CD4-positive, alpha-beta T cell treated with Interleukin-6 for 4 hours (primary cell): ENCODE data around the gene LDB2.
"Not testable (repeated sequence)": the region's sequence is repeated elsewhere in the genome, so short reads cannot be mapped to it uniquely, and the experiment has no call there.

Experiments
- DNase-seq: peaks from one replicate; pipeline ENCODE4 v3.0.0-alpha.2; 2020; ENCODE audit warnings: mixed read lengths

Gene LDB2

GRCh38 chr4:16897991-16898827 lies at the start of gene LDB2:
Gene LDB2, minus strand, starts transcription at chr4:16898645.
- no peak for DNase-seq

- DNase-seq, result no peak
Observed at GRCh38 chr4:16942491-16942890, 44.0 kb upstream of the LDB2 start.

- DNase-seq, result no peak
Observed at GRCh38 chr4:16939178-16939577, 40.7 kb upstream of the LDB2 start.

GRCh38 chr4:16938512-16939040 lies 40.1 kb upstream of the LDB2 start:
- DNase-seq, result no peak

GRCh38 chr4:16931339-16932305 lies 33.2 kb upstream of the LDB2 start:
- DNase-seq, result no peak

GRCh38 chr4:16926214-16926613 lies 27.8 kb upstream of the LDB2 start:
- DNase-seq, result no peak

- DNase-seq, result not testable (repeated sequence)
Observed at GRCh38 chr4:16918716-16919115, 20.3 kb upstream of the LDB2 start.

- DNase-seq, result peak; percentile 64
Observed at GRCh38 chr4:16916719-16917337, 18.4 kb upstream of the LDB2 start.

- DNase-seq, result no peak
Observed at GRCh38 chr4:16916031-16916430, 17.6 kb upstream of the LDB2 start.

- no peak for DNase-seq
Observed at GRCh38 chr4:16914208-16914607, 15.8 kb upstream of the LDB2 start.

GRCh38 chr4:16912896-16913295 lies 14.5 kb upstream of the LDB2 start:
- no peak for DNase-seq

GRCh38 chr4:16909281-16909680 lies 10.8 kb upstream of the LDB2 start:
- no peak for DNase-seq

GRCh38 chr4:16908377-16909021 lies 10.1 kb upstream of the LDB2 start:
- DNase-seq, result no peak

- DNase-seq, result no peak
Observed at GRCh38 chr4:16900325-16900724, 1.9 kb upstream of the LDB2 start.

GRCh38 chr4:16896881-16897750 lies 1.3 kb downstream of the LDB2 start:
- DNase-seq, result no peak

- DNase-seq, result no peak
Observed at GRCh38 chr4:16894406-16894805, 4.0 kb downstream of the LDB2 start.

- DNase-seq, result peak; percentile 16
Observed at GRCh38 chr4:16893141-16893651, 5.2 kb downstream of the LDB2 start.

- no peak for DNase-seq
Observed at GRCh38 chr4:16890651-16891050, 7.8 kb downstream of the LDB2 start.

- no peak for DNase-seq
Observed at GRCh38 chr4:16889945-16890344, 8.5 kb downstream of the LDB2 start.

GRCh38 chr4:16887887-16888286 lies 10.6 kb downstream of the LDB2 start:
- no peak for DNase-seq
